GM18526 (cell line): ENCODE results near the gene HECTD1.

Experiments used
- POLR2A ChIP-seq: IDR thresholded peaks from 3 replicates; pipeline ENCODE4 v1.6.1; 2011; ENCODE audit not compliant: insufficient read length; ENCODE audit errors: extremely low read depth

Gene HECTD1

DNA sequence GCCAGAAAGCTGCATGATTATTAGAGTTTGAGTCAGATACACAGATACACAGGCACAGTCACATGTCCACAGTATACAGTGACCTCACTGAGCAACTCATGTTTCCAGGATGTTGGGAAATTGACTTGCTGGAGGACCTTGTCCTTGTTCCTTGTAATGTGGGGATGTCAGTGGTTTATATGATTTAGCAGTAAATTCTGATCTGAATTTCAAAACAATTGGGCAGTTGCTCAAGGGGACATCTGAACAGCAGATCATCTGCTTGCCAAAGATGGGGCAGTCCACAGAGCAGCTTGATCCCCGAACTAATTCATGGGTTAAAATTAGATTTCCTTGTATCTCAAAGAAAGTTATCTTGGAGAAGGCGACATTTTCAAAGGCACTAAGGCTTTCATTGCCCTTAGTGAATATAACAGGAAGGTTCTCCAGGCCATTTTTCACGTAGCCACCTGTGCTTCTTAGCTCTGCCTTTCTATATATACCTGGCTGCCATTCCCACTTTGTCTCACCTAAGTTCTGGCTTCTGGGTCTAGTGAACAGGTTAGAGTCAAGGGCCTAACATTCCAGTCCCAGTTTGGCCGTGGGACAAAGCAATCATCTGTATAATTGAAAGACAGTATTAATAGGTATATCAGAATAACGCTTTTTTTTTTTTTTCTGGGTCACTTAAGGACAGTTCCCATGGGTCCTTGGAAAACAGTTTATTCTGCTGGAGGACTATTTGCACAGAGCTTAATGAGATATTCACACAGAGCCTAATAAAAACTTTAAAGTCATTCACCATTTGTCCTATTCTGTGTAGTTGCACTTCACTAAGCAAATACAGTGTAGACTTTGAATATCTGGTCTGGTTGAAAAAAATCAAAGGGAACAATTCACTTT, 116.5 kb downstream of the HECTD1 start:
- TF ChIP-seq POLR2A, result no peak

GRCh38 chr14:31085027-31085426, 122.6 kb downstream of the HECTD1 start:
- no peak for TF ChIP-seq POLR2A

GRCh38 chr14:31084385-31084784, 123.2 kb downstream of the HECTD1 start:
- no peak for TF ChIP-seq POLR2A

- TF ChIP-seq POLR2A, result no peak
These were observed 123.8 kb downstream of the HECTD1 start for GRCh38 chr14:31083781-31084180.

DNA sequence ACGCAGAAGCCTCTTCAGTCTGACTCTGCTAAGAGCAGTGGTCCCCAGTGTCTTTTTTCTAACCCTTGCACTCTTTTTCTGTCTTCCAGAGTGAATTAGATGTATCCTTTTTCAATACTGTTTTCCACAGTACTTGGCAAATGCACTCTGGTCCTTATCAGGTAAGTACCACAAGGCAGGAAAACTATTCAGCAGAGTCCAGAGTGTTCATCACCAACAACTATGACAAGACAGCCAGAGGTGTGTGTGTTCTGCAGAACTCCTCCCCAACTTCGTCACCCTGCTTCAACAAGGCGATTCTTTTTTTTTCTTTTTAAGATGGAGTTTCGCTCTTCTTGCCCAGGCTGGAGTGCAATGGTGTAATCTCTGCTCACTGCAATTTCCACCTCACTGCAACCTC, 127.1 kb downstream of the HECTD1 start:
- no peak for TF ChIP-seq POLR2A

DNA sequence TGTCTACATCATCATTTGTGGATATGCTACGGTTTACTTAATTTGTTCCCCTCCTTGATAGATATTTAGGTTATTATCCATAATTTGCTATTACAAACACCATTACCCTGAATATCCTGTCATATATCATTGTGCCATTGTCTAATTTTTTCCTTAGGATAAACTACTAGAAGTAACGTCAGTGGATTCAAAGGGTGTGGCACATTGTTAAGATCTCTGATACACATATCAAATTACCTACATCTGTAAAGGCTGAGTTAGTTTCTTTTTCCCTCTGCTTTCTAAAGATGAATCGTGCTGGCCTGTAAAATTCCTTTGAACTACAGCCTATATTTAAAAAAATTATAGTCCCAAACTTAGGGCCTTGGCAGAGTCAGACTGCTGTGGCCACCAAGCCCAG, 127.5 kb downstream of the HECTD1 start:
- no peak for TF ChIP-seq POLR2A

- TF ChIP-seq POLR2A, result no peak
These were observed 128.8 kb downstream of the HECTD1 start for GRCh38 chr14:31078766-31079165.

GRCh38 chr14:31075144-31075543, 132.4 kb downstream of the HECTD1 start:
- TF ChIP-seq POLR2A, result no peak

- TF ChIP-seq POLR2A, result no peak
These were observed 136.4 kb downstream of the HECTD1 start for GRCh38 chr14:31071151-31071550.

GRCh38 chr14:31070431-31070830, 137.2 kb downstream of the HECTD1 start:
- TF ChIP-seq POLR2A, result no peak

GRCh38 chr14:31069343-31069742, 138.2 kb downstream of the HECTD1 start:
- TF ChIP-seq POLR2A, result no peak

DNA sequence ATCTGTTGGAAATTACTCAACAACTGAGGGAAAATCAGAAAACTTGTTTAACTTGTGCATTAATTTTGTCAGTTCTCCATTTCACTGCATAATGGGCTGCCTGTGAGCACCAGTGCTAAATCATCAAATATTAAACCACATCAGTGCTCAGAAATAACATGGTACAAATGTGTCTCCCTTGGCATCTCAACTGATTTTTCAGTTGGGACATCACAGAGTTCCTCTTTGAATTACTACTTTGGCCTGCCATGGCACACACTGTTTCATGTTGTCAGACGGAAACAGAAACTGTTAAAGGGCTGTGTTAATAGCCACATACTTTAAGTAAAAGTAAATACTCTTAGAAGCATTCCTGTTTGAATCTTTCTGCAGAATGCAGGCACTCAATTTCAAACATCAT, 139.4 kb downstream of the HECTD1 start:
- no peak for TF ChIP-seq POLR2A

GRCh38 chr14:31060253-31060875, 147.2 kb downstream of the HECTD1 start:
- TF ChIP-seq POLR2A, result no peak

GRCh38 chr14:31059152-31059924, 148.3 kb downstream of the HECTD1 start:
- TF ChIP-seq POLR2A, result no peak

GRCh38 chr14:31057701-31058364, 149.8 kb downstream of the HECTD1 start:
- TF ChIP-seq POLR2A, result no peak
